Glutamatergic neuron (in vitro differentiated cells): ENCODE measurements around the gene ANKRD33B. TPM values are rescaled to one million over a fixed set of nuclear protein-coding genes. Genes with fewer than 3 reads are reported as not detected.
A peak's percentile ranks its signal among the peaks of the same experiment; 100 is the strongest.

Experiments used
- DNase-seq: peaks from one replicate; pipeline ENCODE4 v3.0.0; 2022
- H3K27ac Mint-ChIP-seq: one replicate; pipeline ENCODE4 v1.8.0; 2020; ENCODE audit warnings: mild to moderate bottlenecking, mixed read lengths, inconsistent platforms; ENCODE audit not compliant: unreplicated experiment
- H3K27me3 Mint-ChIP-seq: one replicate; pipeline ENCODE4 v1.8.0; 2020; ENCODE audit warnings: mild to moderate bottlenecking, moderate library complexity, mixed read lengths, inconsistent platforms; ENCODE audit not compliant: unreplicated experiment
- H3K36me3 Mint-ChIP-seq: one replicate; pipeline ENCODE4 v1.8.0; 2020; ENCODE audit warnings: mild to moderate bottlenecking, mixed read lengths, inconsistent platforms; ENCODE audit not compliant: unreplicated experiment
- H3K4me1 Mint-ChIP-seq: one replicate; pipeline ENCODE4 v1.8.0; 2020; ENCODE audit warnings: mild to moderate bottlenecking, low read depth, mixed read lengths, inconsistent platforms; ENCODE audit not compliant: unreplicated experiment
- H3K4me3 Mint-ChIP-seq: one replicate; pipeline ENCODE4 v1.8.0; 2020; ENCODE audit warnings: mild to moderate bottlenecking, mixed read lengths, inconsistent platforms; ENCODE audit not compliant: unreplicated experiment
- H3K9me3 Mint-ChIP-seq: one replicate; pipeline ENCODE4 v1.8.0; 2020; ENCODE audit warnings: mild to moderate bottlenecking, moderate library complexity, mixed read lengths, inconsistent platforms; ENCODE audit not compliant: unreplicated experiment
- CTCF ChIP-seq: fragments of 200-600 bp; sonication (generic); IDR thresholded peaks from one replicate; pipeline ENCODE4 v1.5.0; 2021; ENCODE audit not compliant: partially characterized antibody, unreplicated experiment
- total RNA-seq: library from RNA; stranded (reverse); fragmentation: NEBNext Ultra II Directional; extraction: Animal tissue kit (Norgen Biotek cat#: 25700); gene quantifications from one replicate; pipeline ENCODE4 v1.2.1, GENCODE V29; 2021; ENCODE audit not compliant: unreplicated experiment

Gene ANKRD33B
- total RNA-seq, 1 donor from 2014 or later: 14.5 TPM

GRCh38 chr5:10551782-10552138 is 12.1 kb upstream of the ANKRD33B start:
- peaks cover 22% of the 10 kb centered on the region for H3K27me3 Mint-ChIP-seq
- DNase-seq: no peak
- TF ChIP-seq CTCF: no peak
- no peaks in the 10 kb centered on the region for H3K36me3 Mint-ChIP-seq
- H3K27ac Mint-ChIP-seq: no peak overlapping the region
- H3K4me3 Mint-ChIP-seq: no peak overlapping the region
- H3K9me3 Mint-ChIP-seq: peaks cover 13% of the 10 kb centered on the region
- peaks cover 11% of the 10 kb centered on the region for H3K4me1 Mint-ChIP-seq

GRCh38 chr5:10552183-10553143 is 11.4 kb upstream of the ANKRD33B start:
- peaks cover 20% of the 10 kb centered on the region for H3K27me3 Mint-ChIP-seq
- H3K27ac Mint-ChIP-seq: no peak overlapping the region

GRCh38 chr5:10553476-10553875 is 10.4 kb upstream of the ANKRD33B start:
- no peak for TF ChIP-seq CTCF
- DNase-seq: no peak
- H3K27me3 Mint-ChIP-seq: peaks cover 19% of the 10 kb centered on the region
- H3K36me3 Mint-ChIP-seq: no peaks in the 10 kb centered on the region
- peaks cover 16% of the 10 kb centered on the region for H3K4me1 Mint-ChIP-seq
- peaks cover 3% of the 10 kb centered on the region for H3K9me3 Mint-ChIP-seq
- H3K4me3 Mint-ChIP-seq: no peak overlapping the region
- H3K27ac Mint-ChIP-seq: no peak overlapping the region

More at GRCh38 chr5:10552183-10553143, 11.4 kb upstream of the ANKRD33B start:
- Mint-ChIP-seq H3K36me3 (no peaks in the 10 kb centered on the region), H3K9me3 (peaks cover 11% of the 10 kb centered on the region), H3K4me3 (peak overlapping the region; percentile 14), H3K4me1 (peaks cover 16% of the 10 kb centered on the region)
- no peak for TF ChIP-seq CTCF
- DNase-seq: no peak

GRCh38 chr5:10555277-10555684 is 8.6 kb upstream of the ANKRD33B start:
- peaks cover 19% of the 10 kb centered on the region for H3K4me1 Mint-ChIP-seq
- H3K27me3 Mint-ChIP-seq: peaks cover 8% of the 10 kb centered on the region
- no peaks in the 10 kb centered on the region for H3K36me3 Mint-ChIP-seq
- no peak overlapping the region for H3K4me3 Mint-ChIP-seq
- peaks cover 2% of the 10 kb centered on the region for H3K9me3 Mint-ChIP-seq
- no peak overlapping the region for H3K27ac Mint-ChIP-seq
- no peak for TF ChIP-seq CTCF
- DNase-seq: no peak

- Mint-ChIP-seq H3K27ac (no peak overlapping the region), H3K36me3 (no peaks in the 10 kb centered on the region), H3K9me3 (peaks cover 2% of the 10 kb centered on the region), H3K27me3 (peaks cover 8% of the 10 kb centered on the region), H3K4me3 (no peak overlapping the region), H3K4me1 (peaks cover 19% of the 10 kb centered on the region)
- DNase-seq: no peak
- TF ChIP-seq CTCF: no peak
Measured at GRCh38 chr5:10556289-10556807, 7.5 kb upstream of the ANKRD33B start.
